HFF-Myc (cell line): Measurements from ENCODE around the gene SNX33.

Experiments used
- DNase-seq: peaks from one replicate; pipeline ENCODE4 v3.0.0-alpha.2; 2011; ENCODE audit warnings: low read depth; ENCODE audit errors: extremely low read depth
- H3K4me3 ChIP-seq: replicated peaks from 2 replicates; pipeline ENCODE4 v1.5.1; 2011; ENCODE audit warnings: low read depth, mild to moderate bottlenecking, control low read depth, low read length
- TF ChIP-seq, protein P1 (sequence below): IDR thresholded peaks from 2 replicates; pipeline ENCODE4 v1.5.1; 2012; ENCODE audit warnings: mild to moderate bottlenecking, low read depth, low read length, control low read depth; ENCODE audit errors: missing control alignments

SNX33 gene, protein sequence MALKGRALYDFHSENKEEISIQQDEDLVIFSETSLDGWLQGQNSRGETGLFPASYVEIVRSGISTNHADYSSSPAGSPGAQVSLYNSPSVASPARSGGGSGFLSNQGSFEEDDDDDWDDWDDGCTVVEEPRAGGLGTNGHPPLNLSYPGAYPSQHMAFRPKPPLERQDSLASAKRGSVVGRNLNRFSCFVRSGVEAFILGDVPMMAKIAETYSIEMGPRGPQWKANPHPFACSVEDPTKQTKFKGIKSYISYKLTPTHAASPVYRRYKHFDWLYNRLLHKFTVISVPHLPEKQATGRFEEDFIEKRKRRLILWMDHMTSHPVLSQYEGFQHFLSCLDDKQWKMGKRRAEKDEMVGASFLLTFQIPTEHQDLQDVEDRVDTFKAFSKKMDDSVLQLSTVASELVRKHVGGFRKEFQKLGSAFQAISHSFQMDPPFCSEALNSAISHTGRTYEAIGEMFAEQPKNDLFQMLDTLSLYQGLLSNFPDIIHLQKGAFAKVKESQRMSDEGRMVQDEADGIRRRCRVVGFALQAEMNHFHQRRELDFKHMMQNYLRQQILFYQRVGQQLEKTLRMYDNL

DNA sequence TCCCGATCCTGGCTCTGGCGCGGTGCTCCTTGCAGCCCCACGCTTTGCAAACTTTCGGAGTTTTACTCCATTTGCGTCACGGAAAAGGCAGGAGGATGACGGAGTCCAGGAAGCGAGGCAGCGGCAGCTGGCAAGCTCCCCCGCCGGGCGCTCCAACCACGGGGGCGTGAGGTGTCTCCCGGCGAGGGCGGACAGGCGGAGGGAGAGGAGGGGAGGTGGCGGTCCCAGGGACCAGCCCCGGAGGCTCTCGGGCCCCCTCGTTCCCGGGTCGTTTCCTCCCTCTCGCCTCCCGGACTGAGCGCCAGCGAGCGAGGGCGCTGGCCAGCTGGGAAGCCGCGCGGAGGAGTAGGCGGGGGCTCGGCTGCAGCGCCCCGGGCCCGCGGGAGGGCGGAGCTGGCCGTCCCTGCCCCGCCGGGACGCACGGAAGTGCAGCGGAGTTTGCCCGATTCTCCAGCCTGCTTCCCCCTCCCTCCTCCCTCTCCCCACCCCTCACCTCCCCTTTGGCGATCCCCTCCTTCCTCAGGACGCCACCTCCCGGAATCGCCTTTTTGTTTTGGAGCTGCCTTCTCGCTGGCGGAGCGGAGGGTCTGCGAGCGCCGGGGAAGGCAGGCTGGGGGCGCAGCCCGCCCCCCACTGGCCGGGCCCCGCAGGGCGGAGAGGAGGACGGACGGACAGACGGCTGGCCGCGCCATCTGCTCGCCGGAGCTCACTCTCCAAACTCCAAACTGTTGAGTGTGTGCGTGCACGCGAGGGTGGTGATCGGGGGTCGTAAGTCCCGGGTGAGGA, at the start of gene SNX33:
TSS of gene SNX33 (plus strand) at position 543 of the 786 bp plus-strand sequence. CDS start 1,191 bp downstream, outside the sequence.
- no peak for DNase-seq
- TF ChIP-seq, protein P1, sequence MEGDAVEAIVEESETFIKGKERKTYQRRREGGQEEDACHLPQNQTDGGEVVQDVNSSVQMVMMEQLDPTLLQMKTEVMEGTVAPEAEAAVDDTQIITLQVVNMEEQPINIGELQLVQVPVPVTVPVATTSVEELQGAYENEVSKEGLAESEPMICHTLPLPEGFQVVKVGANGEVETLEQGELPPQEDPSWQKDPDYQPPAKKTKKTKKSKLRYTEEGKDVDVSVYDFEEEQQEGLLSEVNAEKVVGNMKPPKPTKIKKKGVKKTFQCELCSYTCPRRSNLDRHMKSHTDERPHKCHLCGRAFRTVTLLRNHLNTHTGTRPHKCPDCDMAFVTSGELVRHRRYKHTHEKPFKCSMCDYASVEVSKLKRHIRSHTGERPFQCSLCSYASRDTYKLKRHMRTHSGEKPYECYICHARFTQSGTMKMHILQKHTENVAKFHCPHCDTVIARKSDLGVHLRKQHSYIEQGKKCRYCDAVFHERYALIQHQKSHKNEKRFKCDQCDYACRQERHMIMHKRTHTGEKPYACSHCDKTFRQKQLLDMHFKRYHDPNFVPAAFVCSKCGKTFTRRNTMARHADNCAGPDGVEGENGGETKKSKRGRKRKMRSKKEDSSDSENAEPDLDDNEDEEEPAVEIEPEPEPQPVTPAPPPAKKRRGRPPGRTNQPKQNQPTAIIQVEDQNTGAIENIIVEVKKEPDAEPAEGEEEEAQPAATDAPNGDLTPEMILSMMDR, result peak; percentile 64
- peak within 1 kb of the TSS; percentile 61 for H3K4me3 ChIP-seq

GRCh38 chr15:75598361-75598760, 49.4 kb upstream of the SNX33 start:
- TF ChIP-seq, protein P1, result no peak
- no peak overlapping the region for H3K4me3 ChIP-seq
- no peak for DNase-seq

DNA sequence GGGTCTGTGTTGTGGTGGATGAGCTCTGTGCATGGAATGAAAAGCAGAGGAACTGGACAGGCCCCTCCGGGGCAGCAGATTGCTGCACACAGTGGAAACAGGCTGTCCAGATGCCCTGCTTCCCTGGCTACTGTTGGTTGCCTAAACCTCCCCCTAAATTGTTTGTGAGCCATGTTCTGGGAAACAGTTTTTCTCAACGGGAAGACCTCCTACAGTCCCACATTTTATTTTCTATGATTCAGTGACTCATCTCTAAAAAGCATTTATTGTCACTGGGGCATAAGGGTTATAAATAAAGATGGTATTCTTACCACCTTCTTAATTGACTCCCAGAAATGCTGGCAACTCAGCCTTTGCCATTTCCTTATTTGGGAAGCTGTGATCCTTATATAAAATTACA, 48.3 kb upstream of the SNX33 start:
- no peak for DNase-seq
- TF ChIP-seq, protein P1, result no peak
- H3K4me3 ChIP-seq, result no peak overlapping the region

DNA sequence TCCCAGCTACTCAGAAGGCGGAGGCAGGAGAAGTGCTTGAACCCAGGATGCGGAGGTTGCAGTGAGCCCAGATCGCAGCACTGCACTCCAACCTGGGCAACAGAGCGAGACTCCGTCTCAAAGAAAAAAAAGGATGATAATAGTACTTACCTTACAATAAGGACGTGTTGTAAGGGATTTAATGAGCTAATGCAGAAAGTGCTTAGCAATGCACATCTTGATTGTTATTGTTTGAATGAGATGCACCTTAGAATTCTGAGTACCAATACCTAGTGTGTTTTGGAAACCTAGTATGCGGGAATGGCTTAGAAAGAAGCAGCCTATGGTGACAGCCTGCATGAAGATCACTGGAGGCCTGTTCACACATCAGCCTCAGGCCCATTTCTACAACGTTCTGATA, 41.7 kb upstream of the SNX33 start:
- TF ChIP-seq, protein P1, result no peak
- no peak for DNase-seq
- no peak overlapping the region for H3K4me3 ChIP-seq

DNA sequence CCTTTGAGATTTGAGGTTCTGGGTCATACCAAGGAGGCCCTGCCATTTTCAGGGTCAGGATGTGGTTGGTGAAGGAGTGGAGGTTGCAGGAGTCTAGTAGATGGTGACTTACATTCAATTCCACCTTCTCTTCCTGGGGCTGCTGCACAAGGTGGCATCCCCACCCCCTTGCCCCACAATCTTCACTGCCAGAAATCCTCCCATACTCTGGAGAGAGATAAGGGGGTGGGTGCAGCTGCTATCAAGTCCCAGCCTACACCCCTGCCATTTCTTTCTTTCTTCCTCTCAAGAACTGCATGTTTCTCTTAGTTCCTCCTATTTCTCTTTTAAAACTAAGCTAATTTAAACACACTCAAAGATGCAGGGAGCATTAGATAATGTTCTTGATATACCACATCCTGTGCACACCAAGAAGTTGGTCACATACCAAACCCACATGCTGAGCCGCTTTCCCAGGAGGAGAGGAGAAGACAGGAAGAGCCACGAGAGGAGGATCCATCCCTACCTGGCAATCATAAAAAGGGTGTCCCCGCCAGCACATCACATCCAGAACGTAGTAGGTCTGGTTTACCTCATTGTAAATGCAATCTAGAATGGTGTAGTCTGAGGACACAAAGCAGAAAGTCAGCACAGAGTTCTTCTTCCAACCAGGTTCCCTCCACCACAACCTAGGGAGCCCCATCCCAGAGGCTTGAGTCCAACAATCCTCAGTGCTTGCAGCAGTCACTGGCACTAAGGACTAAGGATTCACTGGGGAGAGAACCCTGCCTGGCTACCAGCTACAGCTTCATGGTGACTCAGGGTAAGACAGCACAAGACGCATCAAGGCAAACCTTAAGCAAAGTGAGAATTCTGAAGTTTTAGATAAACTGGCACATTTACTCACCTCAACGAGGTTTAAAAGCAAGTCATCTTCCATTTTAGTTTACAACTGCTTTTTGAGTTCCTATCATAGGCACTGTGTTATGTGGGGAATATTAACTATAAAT, 40.7 kb upstream of the SNX33 start:
- DNase-seq, result no peak
- H3K4me3 ChIP-seq, result no peak overlapping the region
- TF ChIP-seq, protein P1, result no peak

GRCh38 chr15:75616766-75617165, 30.9 kb upstream of the SNX33 start:
- no peak for DNase-seq
- TF ChIP-seq, protein P1, result no peak
- no peak overlapping the region for H3K4me3 ChIP-seq
